ENCODE data around the gene JAK3.
A peak's percentile ranks its signal among the peaks of the same experiment; 100 is the strongest.

GRCh38 chr19:17841810-17842662 is 5.7 kb downstream of the JAK3 start:
- TF ChIP-seq POLR2A (IDR thresholded peaks at IDR 0.05) (no peak), POLR2AphosphoS5 (IDR thresholded peaks at IDR 0.05) (peak; percentile 35)
- TF ChIP-seq, protein P1, sequence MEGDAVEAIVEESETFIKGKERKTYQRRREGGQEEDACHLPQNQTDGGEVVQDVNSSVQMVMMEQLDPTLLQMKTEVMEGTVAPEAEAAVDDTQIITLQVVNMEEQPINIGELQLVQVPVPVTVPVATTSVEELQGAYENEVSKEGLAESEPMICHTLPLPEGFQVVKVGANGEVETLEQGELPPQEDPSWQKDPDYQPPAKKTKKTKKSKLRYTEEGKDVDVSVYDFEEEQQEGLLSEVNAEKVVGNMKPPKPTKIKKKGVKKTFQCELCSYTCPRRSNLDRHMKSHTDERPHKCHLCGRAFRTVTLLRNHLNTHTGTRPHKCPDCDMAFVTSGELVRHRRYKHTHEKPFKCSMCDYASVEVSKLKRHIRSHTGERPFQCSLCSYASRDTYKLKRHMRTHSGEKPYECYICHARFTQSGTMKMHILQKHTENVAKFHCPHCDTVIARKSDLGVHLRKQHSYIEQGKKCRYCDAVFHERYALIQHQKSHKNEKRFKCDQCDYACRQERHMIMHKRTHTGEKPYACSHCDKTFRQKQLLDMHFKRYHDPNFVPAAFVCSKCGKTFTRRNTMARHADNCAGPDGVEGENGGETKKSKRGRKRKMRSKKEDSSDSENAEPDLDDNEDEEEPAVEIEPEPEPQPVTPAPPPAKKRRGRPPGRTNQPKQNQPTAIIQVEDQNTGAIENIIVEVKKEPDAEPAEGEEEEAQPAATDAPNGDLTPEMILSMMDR (IDR thresholded peaks at IDR 0.05): no peak
